PC-9 (cell line): ENCODE measurements around the gene DDX41. TPM values are rescaled to one million over a fixed set of nuclear protein-coding genes. Genes with fewer than 3 reads are reported as not detected.

ENCODE experiments used
- BruUV-seq: library from RNA; stranded (reverse); fragments of 400-500 nt; replicated peaks from 2 replicates; lab custom pipeline; 2021; lab: Mats Ljungman, UMichigan
- CTCF ChIA-PET: fragments of 300-600 bp; sonication (Branson Sonifier 250); formaldehyde crosslinking; loops from one replicate; lab custom pipeline; 2022; ENCODE audit warnings: antibody characterized with exemption; lab: Charles Lee
- POLR2A ChIA-PET: fragments of 300-600 bp; sonication (Branson Sonifier 250); formaldehyde crosslinking; loops from one replicate; lab custom pipeline; 2022; ENCODE audit warnings: antibody characterized with exemption; ENCODE audit not compliant: unreplicated experiment; lab: Charles Lee
- DNase-seq, 2 experiments: peaks; one replicate each; pipeline versions ENCODE4 v3.0.0 to v3.0.0-alpha.2; 2015 to 2022; ENCODE audit warnings: mixed read lengths in 1 of 2
- H2AFZ ChIP-seq: fragments of 200-600 bp; sonication (generic); 2 replicates; pipeline ENCODE4 v1.8.1; 2017; ENCODE audit warnings: antibody characterized with exemption
- H3F3A ChIP-seq: fragments of 200-600 bp; sonication (generic); 2 replicates; pipeline ENCODE4 v1.8.1; 2017; ENCODE audit warnings: antibody characterized with exemption, mild to moderate bottlenecking, low read depth; ENCODE audit not compliant: insufficient read depth
- H3K27ac ChIP-seq: fragments of 200-600 bp; sonication (generic); 2 replicates; pipeline ENCODE4 v1.6.1; 2016; ENCODE audit warnings: mixed run types
- H3K27me3 ChIP-seq: fragments of 200-600 bp; sonication (generic); 2 replicates; pipeline ENCODE4 v1.6.1; 2016; ENCODE audit warnings: low read depth, mixed run types; ENCODE audit not compliant: insufficient read depth
- H3K36me3 ChIP-seq: fragments of 200-600 bp; sonication (generic); 2 replicates; pipeline ENCODE4 v1.6.1; 2016; ENCODE audit warnings: low read depth, mixed run types
- H3K4me1 ChIP-seq: fragments of 200-600 bp; sonication (generic); replicated peaks from 2 replicates; pipeline ENCODE4 v1.6.1; 2016; ENCODE audit warnings: mixed run types; ENCODE audit not compliant: insufficient read depth
- H3K4me2 ChIP-seq: fragments of 200-600 bp; sonication (generic); 2 replicates; pipeline ENCODE4 v1.6.1; 2017; ENCODE audit warnings: mixed run types
- H3K4me3 ChIP-seq: fragments of 200-600 bp; sonication (generic); 2 replicates; pipeline ENCODE4 v1.6.1; 2016; ENCODE audit warnings: mixed run types
- H3K79me2 ChIP-seq: fragments of 200-600 bp; sonication (generic); 2 replicates; pipeline ENCODE4 v1.6.1; 2017; ENCODE audit warnings: low read depth, mixed run types
- H3K9me2 ChIP-seq: fragments of 200-600 bp; sonication (generic); 2 replicates; pipeline ENCODE4 v1.8.1; 2017; ENCODE audit warnings: mild to moderate bottlenecking; ENCODE audit not compliant: insufficient read depth
- H3K9me3 ChIP-seq: fragments of 200-600 bp; sonication (generic); 2 replicates; pipeline ENCODE4 v1.8.1; 2016; ENCODE audit warnings: low read depth; ENCODE audit not compliant: insufficient read depth
- H4K20me1 ChIP-seq: fragments of 200-600 bp; sonication (generic); 2 replicates; pipeline ENCODE4 v1.8.1; 2017; ENCODE audit not compliant: insufficient read depth
- CTCF ChIP-seq: fragments of 200-600 bp; sonication (generic); conservative IDR thresholded peaks from 2 replicates; pipeline ENCODE4 v1.6.1; 2017; ENCODE audit warnings: mixed run types, antibody characterized with exemption, mild to moderate bottlenecking, moderate library complexity
- EZH2 ChIP-seq: fragments of 200-600 bp; sonication (generic); IDR thresholded peaks from 2 replicates; pipeline ENCODE4 v1.8.0; 2017; ENCODE audit warnings: antibody characterized with exemption, low read depth
- intact Hi-C: fragments of 100-400 bp; cut with micrococcal nuclease; formaldehyde crosslinking; loops from one replicate; pipeline ENCODE4 v1.10.0; 2022; ENCODE audit not compliant: unreplicated experiment
- total RNA-seq: library from RNA; stranded (reverse); gene quantifications from 2 replicates; pipeline ENCODE4 v1.2.3, GENCODE V29; 2021

Gene DDX41
- total RNA-seq, 1 experiment from 2014 or later: 93.1 TPM

- BruUV-seq: no TSS peak
- Histone ChIP-seq H3K4me2 (no peak overlapping the region), H3K9me3 (no peaks in the 10 kb centered on the region), H3K4me1 (peaks cover 28% of the 10 kb centered on the region), H3F3A (peaks cover 27% of the 10 kb centered on the region), H3K79me2 (peaks cover 45% of the 10 kb centered on the region), H3K27ac (no peak overlapping the region), H3K4me3 (no peak overlapping the region), H4K20me1 (peaks cover 56% of the 10 kb centered on the region), H2AFZ (no peak overlapping the region), H3K9me2 (no peaks in the 10 kb centered on the region), H3K36me3 (no peaks in the 10 kb centered on the region), H3K27me3 (no peaks in the 10 kb centered on the region)
- no peak for TF ChIP-seq CTCF
- no peak for TF ChIP-seq EZH2
- DNase-seq: no peak
- intact Hi-C loops: no loop called here
- CTCF ChIA-PET: no interaction called here
- POLR2A ChIA-PET: no interaction called here
Observed at GRCh38 chr5:177542816-177543465, 26.2 kb upstream of the DDX41 start.

- Histone ChIP-seq H4K20me1 (peaks cover 42% of the 10 kb centered on the region), H3F3A (peaks cover 5% of the 10 kb centered on the region), H3K36me3 (peaks cover 6% of the 10 kb centered on the region; the same call in 1 of the 2 replicates), H3K4me3 (no peak overlapping the region), H3K9me3 (no peaks in the 10 kb centered on the region), H3K27ac (no peak overlapping the region), H3K79me2 (peaks cover 38% of the 10 kb centered on the region), H2AFZ (no peak overlapping the region), H3K9me2 (no peaks in the 10 kb centered on the region), H3K4me2 (no peak overlapping the region), H3K4me1 (peaks cover 8% of the 10 kb centered on the region; the same call in 1 of the 2 replicates), H3K27me3 (no peaks in the 10 kb centered on the region)
- ChIA-PET POLR2A (no interaction called here), CTCF (no interaction called here)
- TF ChIP-seq CTCF (no peak), EZH2 (no peak)
- BruUV-seq: no TSS peak
- intact Hi-C loops: no loop called here
- no peak for DNase-seq
Observed at GRCh38 chr5:177540438-177540837, 23.7 kb upstream of the DDX41 start.

- POLR2A ChIA-PET: no interaction called here
- H3K27ac ChIP-seq: no peak overlapping the region
Observed at GRCh38 chr5:177539411-177539810, 22.6 kb upstream of the DDX41 start.

More at GRCh38 chr5:177539411-177539810, 22.6 kb upstream of the DDX41 start:
- no peak overlapping the region for H3K4me3 ChIP-seq
- no peaks in the 10 kb centered on the region for H3K27me3 ChIP-seq
- TF ChIP-seq EZH2: no peak
- TF ChIP-seq CTCF: no peak
- no peaks in the 10 kb centered on the region for H3K9me3 ChIP-seq
- H3K79me2 ChIP-seq: peaks cover 28% of the 10 kb centered on the region
- intact Hi-C loops: no loop called here
- H3K9me2 ChIP-seq: no peaks in the 10 kb centered on the region
- H2AFZ ChIP-seq: no peak overlapping the region
- no peaks in the 10 kb centered on the region; the same call in 1 of the 2 replicates for H3F3A ChIP-seq
- peaks cover 38% of the 10 kb centered on the region for H4K20me1 ChIP-seq
- BruUV-seq: no TSS peak
- no peak overlapping the region for H3K4me2 ChIP-seq
- no peaks in the 10 kb centered on the region for H3K4me1 ChIP-seq
- no peak for DNase-seq
- peaks cover 10% of the 10 kb centered on the region for H3K36me3 ChIP-seq
- CTCF ChIA-PET: no interaction called here
